ENCODE results near the gene NCKAP5. TPM values are rescaled to one million over a fixed set of nuclear protein-coding genes. Genes with fewer than 3 reads are reported as not detected.

Gene NCKAP5
- total and polyA plus RNA-seq, 4 donors = 2.3 to 20.2 (median 8.1) TPM

- peak overlapping the region in 1 of 2 donors; percentile 38 for H3K9ac ChIP-seq (ENCODE audit: insufficient read depth in 1 of 2, low read length in 2 of 2)
- H3K27ac ChIP-seq (ENCODE audit: low read depth in 1 of 2, low read length in 1 of 2) = no peak overlapping the region
- no peak overlapping the region for H3K4me3 ChIP-seq
- H3K27me3 ChIP-seq (ENCODE audit: control insufficient read depth in 3 of 3, insufficient read depth in 3 of 3, low read length in 2 of 3) = no peaks in the 10 kb centered on the region
- peak in 2 of 3 donors; percentile 63 to 73 for DNase-seq
- H3K36me3 ChIP-seq (ENCODE audit: control insufficient read depth in 4 of 4, insufficient read depth in 4 of 4, low read length in 4 of 4) = no peaks in the 10 kb centered on the region
- no peaks in the 10 kb centered on the region for H3K9me3 ChIP-seq (ENCODE audit: control insufficient read depth in 4 of 4, insufficient read depth in 3 of 4, low read length in 3 of 4)
- no peak for ATAC-seq (ENCODE audit: insufficient read depth, low FRiP score)
- TF ChIP-seq CTCF (IDR thresholded peaks at IDR 0.05; ENCODE audit: control extremely low read depth, extremely low read depth) = no peak
- 59 to 67% methylated on average over 7 of the region's 7 CpGs for WGBS, 2 donors
- peaks cover 0 to 3% (median 0%) of the 10 kb centered on the region in 5 donors for H3K4me1 ChIP-seq (ENCODE audit: control insufficient read depth in 5 of 5, insufficient read depth in 5 of 5, low read length in 5 of 5)
Observed at GRCh38 chr2:132656266-132656975, 911.8 kb downstream of the NCKAP5 start.

- 94% methylated on average over 7 of the region's 7 CpGs for WGBS, 2 donors
- no peaks in the 10 kb centered on the region for H3K36me3 ChIP-seq (ENCODE audit: control insufficient read depth in 4 of 4, insufficient read depth in 4 of 4, low read length in 4 of 4)
- DNase-seq (no peak), ATAC-seq (ENCODE audit: insufficient read depth, low FRiP score) (no peak)
- no peak overlapping the region for H3K9ac ChIP-seq (ENCODE audit: insufficient read depth in 1 of 2, low read length in 2 of 2)
- peaks cover 0 to 3% (median 0%) of the 10 kb centered on the region in 5 donors for H3K4me1 ChIP-seq (ENCODE audit: control insufficient read depth in 5 of 5, insufficient read depth in 5 of 5, low read length in 5 of 5)
- H3K9me3 ChIP-seq (ENCODE audit: control insufficient read depth in 4 of 4, insufficient read depth in 3 of 4, low read length in 3 of 4) = no peaks in the 10 kb centered on the region
- no peak overlapping the region for H3K4me3 ChIP-seq
- H3K27me3 ChIP-seq (ENCODE audit: control insufficient read depth in 3 of 3, insufficient read depth in 3 of 3, low read length in 2 of 3) = no peaks in the 10 kb centered on the region
- H3K27ac ChIP-seq (ENCODE audit: low read depth in 1 of 2, low read length in 1 of 2) = no peak overlapping the region
- TF ChIP-seq CTCF (IDR thresholded peaks at IDR 0.05; ENCODE audit: control extremely low read depth, extremely low read depth) = no peak
Observed at GRCh38 chr2:132654968-132655367, 913.3 kb downstream of the NCKAP5 start.

GRCh38 chr2:132654335-132654734 lies 913.9 kb downstream of the NCKAP5 start:
- no peak for ATAC-seq (ENCODE audit: insufficient read depth, low FRiP score)
- no peak for DNase-seq
- Histone ChIP-seq H3K9ac (ENCODE audit: insufficient read depth in 1 of 2, low read length in 2 of 2) (no peak overlapping the region), H3K36me3 (ENCODE audit: control insufficient read depth in 4 of 4, insufficient read depth in 4 of 4, low read length in 4 of 4) (no peaks in the 10 kb centered on the region), H3K27ac (ENCODE audit: low read depth in 1 of 2, low read length in 1 of 2) (no peak overlapping the region), H3K27me3 (ENCODE audit: control insufficient read depth in 3 of 3, insufficient read depth in 3 of 3, low read length in 2 of 3) (no peaks in the 10 kb centered on the region), H3K4me1 (ENCODE audit: control insufficient read depth in 5 of 5, insufficient read depth in 5 of 5, low read length in 5 of 5) (peaks cover 0 to 3% (median 0%) of the 10 kb centered on the region in 5 donors), H3K4me3 (no peak overlapping the region), H3K9me3 (ENCODE audit: control insufficient read depth in 4 of 4, insufficient read depth in 3 of 4, low read length in 3 of 4) (no peaks in the 10 kb centered on the region)
- WGBS, 2 donors = 64 to 68% methylated on average over 4 of the region's 4 CpGs
- no peak for TF ChIP-seq CTCF (IDR thresholded peaks at IDR 0.05; ENCODE audit: control extremely low read depth, extremely low read depth)

Measured in lung (tissue), 12 donors.